Upper lobe of left lung (tissue), 6 donors: Measurements from ENCODE around the gene PRXL2B. TPM values are rescaled to one million over a fixed set of nuclear protein-coding genes. Genes with fewer than 3 reads are reported as not detected.
A peak's percentile ranks its signal among the peaks of the same experiment; 100 is the strongest.

Source experiments
- ATAC-seq, 2 donors: fragments of 200-7000 bp; cut with Tn5 transposase; one replicate each; pipeline ENCODE4 v1.9.1; 2022; ENCODE audit warnings: mild to moderate bottlenecking in 2 of 2, moderate library complexity in 2 of 2; ENCODE audit not compliant: low FRiP score in 2 of 2
- DNase-seq, 2 donors: peaks; one replicate each; pipeline ENCODE4 v3.0.0-alpha.2; 2019 to 2020
- H3K27ac ChIP-seq, 4 donors: fragments of 200-600 bp; sonication (generic); one replicate each; pipeline ENCODE4 v1.5.1; 2016 to 2019
- H3K27me3 ChIP-seq, 4 donors: fragments of 200-600 bp; sonication (generic); one replicate each; pipeline ENCODE4 v1.5.1; 2017 to 2019
- H3K36me3 ChIP-seq, 4 donors: fragments of 200-600 bp; sonication (generic); one replicate each; pipeline ENCODE4 v1.5.1; 2016 to 2019
- H3K4me1 ChIP-seq, 4 donors: fragments of 200-600 bp; sonication (generic); one replicate each; pipeline ENCODE4 v1.5.1; 2018 to 2019
- H3K4me3 ChIP-seq, 4 donors: fragments of 200-600 bp; sonication (generic); one replicate each; pipeline ENCODE4 v1.5.1; 2017 to 2019; ENCODE audit warnings: mild to moderate bottlenecking in 2 of 4, moderate library complexity in 1 of 4
- H3K9me3 ChIP-seq, 4 donors: fragments of 200-600 bp; sonication (generic); one replicate each; pipeline ENCODE4 v1.5.1; 2018 to 2019
- EP300 ChIP-seq, 4 donors: sonication (generic); formaldehyde crosslinking; IDR thresholded peaks; one replicate each; pipeline ENCODE4 v1.5.1; 2017; ENCODE audit warnings: antibody characterized with exemption in 4 of 4, control low read depth in 2 of 4
- POLR2A ChIP-seq, 4 donors: fragments of 450-650 bp; IDR thresholded peaks; one replicate each; pipeline ENCODE4 v1.5.1; 2016 to 2017; ENCODE audit warnings: antibody characterized with exemption in 4 of 4, mild to moderate bottlenecking in 2 of 4
- POLR2AphosphoS5 ChIP-seq, 2 donors: sonication (generic); formaldehyde crosslinking; IDR thresholded peaks; one replicate each; pipeline ENCODE4 v1.5.1; 2017; ENCODE audit warnings: antibody characterized with exemption in 2 of 2
- WGBS, 2 donors: methylation state at CpG; one replicate each; pipeline ENCODE4 v1.1.5; 2017 to 2018; 5-methylcytosine and 5-hydroxymethylcytosine counted together
- total RNA-seq, 6 donors: library from RNA; depleted of rRNA in 4 of 6; stranded (reverse); fragments of >200 nt in 4 of 6; gene quantifications; one replicate each; pipeline versions ENCODE4 v1.1.0 to v1.2.1, GENCODE V29; 2016 to 2021
- TF ChIP-seq, protein P1 (sequence below), 6 experiments: fragments of 450-650 bp in 4 of 6; fragments of 200-600 bp in 2 of 6; sonication (generic) in 2 of 6; IDR thresholded peaks; one replicate each; pipeline ENCODE4 v1.5.1; 2016 to 2019; ENCODE audit warnings: antibody characterized with exemption in 6 of 6
- donor health status: DM: no; HTN: no; CAD: no; lungs with moderate emphysema.
- donor health status: DM: no; HTN: yes; CAD: no; lungs with severe emphysema.

Gene PRXL2B
- total RNA-seq, 6 donors from 2014 or later: 10.5 to 34.2 (median 22.0) TPM

DNA sequence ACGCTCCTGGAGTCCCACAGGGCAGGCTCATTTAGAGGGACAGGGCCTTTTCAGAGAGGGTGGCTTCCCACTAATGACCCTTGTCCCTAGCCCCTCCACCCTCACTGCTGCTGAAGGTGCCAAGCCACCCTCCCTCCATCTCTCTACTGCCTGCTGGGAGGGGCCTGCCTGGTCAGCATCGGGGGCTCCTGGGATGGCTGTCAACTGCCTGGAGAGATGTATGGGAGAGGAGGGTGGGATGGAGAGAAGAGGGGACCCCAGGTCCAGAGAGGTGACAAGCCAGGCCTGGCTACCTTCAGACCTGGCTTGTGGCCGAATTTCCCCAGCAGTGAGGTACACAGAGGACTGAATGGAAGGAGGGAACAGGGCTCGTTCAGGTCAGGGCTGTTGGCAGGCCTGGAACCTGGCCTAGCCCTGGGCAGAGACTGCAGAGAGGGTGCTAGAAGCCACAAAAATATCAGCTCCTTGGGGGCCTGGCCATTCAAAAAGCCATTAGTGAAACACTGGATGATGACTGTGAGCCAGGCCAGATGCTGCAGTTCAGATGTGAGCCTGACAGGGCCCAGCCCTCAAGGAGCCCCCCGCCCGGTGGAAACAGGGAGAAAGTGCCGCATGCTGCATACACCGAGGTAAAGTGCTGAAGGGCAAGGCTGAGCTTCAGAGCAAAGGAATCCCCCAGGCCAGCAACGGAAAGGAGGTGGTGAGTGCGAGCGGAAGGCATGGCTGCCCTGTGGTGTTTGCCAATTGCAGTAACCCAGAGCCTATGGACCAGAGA is 26.2 kb downstream of the PRXL2B start:
- H3K36me3 ChIP-seq: no peaks in the 10 kb centered on the region
- DNase-seq (peak in 1 of 2 donors; percentile 23), ATAC-seq (no peak)
- TF ChIP-seq POLR2A (IDR thresholded peaks at IDR 0.05) (no peak), POLR2AphosphoS5 (IDR thresholded peaks at IDR 0.05) (no peak), EP300 (IDR thresholded peaks at IDR 0.05) (no peak)
- TF ChIP-seq, protein P1, sequence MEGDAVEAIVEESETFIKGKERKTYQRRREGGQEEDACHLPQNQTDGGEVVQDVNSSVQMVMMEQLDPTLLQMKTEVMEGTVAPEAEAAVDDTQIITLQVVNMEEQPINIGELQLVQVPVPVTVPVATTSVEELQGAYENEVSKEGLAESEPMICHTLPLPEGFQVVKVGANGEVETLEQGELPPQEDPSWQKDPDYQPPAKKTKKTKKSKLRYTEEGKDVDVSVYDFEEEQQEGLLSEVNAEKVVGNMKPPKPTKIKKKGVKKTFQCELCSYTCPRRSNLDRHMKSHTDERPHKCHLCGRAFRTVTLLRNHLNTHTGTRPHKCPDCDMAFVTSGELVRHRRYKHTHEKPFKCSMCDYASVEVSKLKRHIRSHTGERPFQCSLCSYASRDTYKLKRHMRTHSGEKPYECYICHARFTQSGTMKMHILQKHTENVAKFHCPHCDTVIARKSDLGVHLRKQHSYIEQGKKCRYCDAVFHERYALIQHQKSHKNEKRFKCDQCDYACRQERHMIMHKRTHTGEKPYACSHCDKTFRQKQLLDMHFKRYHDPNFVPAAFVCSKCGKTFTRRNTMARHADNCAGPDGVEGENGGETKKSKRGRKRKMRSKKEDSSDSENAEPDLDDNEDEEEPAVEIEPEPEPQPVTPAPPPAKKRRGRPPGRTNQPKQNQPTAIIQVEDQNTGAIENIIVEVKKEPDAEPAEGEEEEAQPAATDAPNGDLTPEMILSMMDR (IDR thresholded peaks at IDR 0.05): no peak
- H3K27me3 ChIP-seq: no peaks in the 10 kb centered on the region
- no peak overlapping the region for H3K4me3 ChIP-seq
- H3K9me3 ChIP-seq: peaks cover 0 to 9% (median 5%) of the 10 kb centered on the region in 4 donors
- 77 to 88% methylated on average over 11 of the region's 11 CpGs for WGBS, 2 donors
- no peak overlapping the region for H3K27ac ChIP-seq
- H3K4me1 ChIP-seq: peaks cover 0 to 11% (median 7%) of the 10 kb centered on the region in 4 donors

DNA sequence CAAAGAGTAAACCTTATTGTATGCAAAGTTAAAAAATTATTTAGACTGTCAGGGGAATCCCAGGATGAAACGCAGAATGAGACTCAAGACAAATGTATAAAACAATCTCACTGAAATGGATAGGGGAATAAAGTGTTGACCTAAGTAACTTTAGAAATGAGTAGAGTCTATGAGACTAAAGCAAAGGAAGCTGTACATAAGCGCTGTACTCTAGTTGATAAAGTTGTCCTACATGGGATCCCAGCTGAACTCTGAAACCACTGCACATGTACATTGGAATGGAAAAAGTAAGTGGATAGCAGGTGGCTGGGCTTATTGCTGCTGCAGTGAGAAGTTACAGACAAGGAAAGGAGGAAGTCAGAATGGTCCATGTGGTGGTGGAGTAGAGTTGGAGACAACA is 27.6 kb downstream of the PRXL2B start:
- H3K27ac ChIP-seq: no peak overlapping the region
- H3K4me1 ChIP-seq: peaks cover 0 to 10% (median 5%) of the 10 kb centered on the region in 4 donors
- TF ChIP-seq POLR2AphosphoS5 (IDR thresholded peaks at IDR 0.05) (no peak), POLR2A (IDR thresholded peaks at IDR 0.05) (no peak), EP300 (IDR thresholded peaks at IDR 0.05) (no peak)
- TF ChIP-seq, protein P1 (IDR thresholded peaks at IDR 0.05): no peak
- peaks cover 0 to 9% (median 5%) of the 10 kb centered on the region in 4 donors for H3K9me3 ChIP-seq
- no peaks in the 10 kb centered on the region for H3K27me3 ChIP-seq
- 89 to 98% methylated on average over 2 of the region's 2 CpGs for WGBS, 2 donors
- H3K4me3 ChIP-seq: no peak overlapping the region
- no peaks in the 10 kb centered on the region for H3K36me3 ChIP-seq
- DNase-seq (no peak), ATAC-seq (no peak)

DNA sequence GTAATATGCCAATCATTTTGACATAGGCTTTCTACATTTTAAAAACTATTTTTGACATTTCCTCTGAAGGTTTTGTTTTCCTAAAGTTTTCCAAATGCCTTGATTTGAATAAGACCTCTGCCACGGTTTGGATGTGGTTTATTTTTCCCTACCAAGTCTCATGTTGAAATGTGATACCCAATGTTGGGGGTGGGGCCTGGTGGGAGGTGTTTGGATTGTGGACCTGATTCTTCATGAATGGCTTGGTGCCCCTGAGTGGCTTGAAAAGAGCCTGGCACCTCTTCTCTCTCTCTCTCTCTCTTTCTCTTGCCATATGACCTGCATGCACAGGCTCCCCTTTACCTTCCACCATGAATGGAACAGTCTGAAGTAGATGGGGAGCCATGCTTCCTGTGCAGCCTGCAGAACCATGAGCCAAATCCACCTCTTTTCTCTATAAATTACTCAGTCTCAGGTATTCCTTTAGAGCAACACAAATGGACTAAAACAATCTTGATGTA is 31.4 kb downstream of the PRXL2B start:
- H3K9me3 ChIP-seq: peaks cover 0 to 9% (median 5%) of the 10 kb centered on the region in 4 donors
- no peak overlapping the region for H3K4me3 ChIP-seq
- no peaks in the 10 kb centered on the region for H3K36me3 ChIP-seq
- H3K27me3 ChIP-seq: no peaks in the 10 kb centered on the region
- H3K27ac ChIP-seq: no peak overlapping the region
- 4 to 6% methylated on average over 1 of the region's 1 CpG for WGBS, 2 donors
- TF ChIP-seq EP300 (IDR thresholded peaks at IDR 0.05) (no peak), POLR2AphosphoS5 (IDR thresholded peaks at IDR 0.05) (no peak), POLR2A (IDR thresholded peaks at IDR 0.05) (no peak)
- TF ChIP-seq, protein P1 (IDR thresholded peaks at IDR 0.05): no peak
- H3K4me1 ChIP-seq: no peaks in the 10 kb centered on the region
- ATAC-seq: no peak
- no peak for DNase-seq

DNA sequence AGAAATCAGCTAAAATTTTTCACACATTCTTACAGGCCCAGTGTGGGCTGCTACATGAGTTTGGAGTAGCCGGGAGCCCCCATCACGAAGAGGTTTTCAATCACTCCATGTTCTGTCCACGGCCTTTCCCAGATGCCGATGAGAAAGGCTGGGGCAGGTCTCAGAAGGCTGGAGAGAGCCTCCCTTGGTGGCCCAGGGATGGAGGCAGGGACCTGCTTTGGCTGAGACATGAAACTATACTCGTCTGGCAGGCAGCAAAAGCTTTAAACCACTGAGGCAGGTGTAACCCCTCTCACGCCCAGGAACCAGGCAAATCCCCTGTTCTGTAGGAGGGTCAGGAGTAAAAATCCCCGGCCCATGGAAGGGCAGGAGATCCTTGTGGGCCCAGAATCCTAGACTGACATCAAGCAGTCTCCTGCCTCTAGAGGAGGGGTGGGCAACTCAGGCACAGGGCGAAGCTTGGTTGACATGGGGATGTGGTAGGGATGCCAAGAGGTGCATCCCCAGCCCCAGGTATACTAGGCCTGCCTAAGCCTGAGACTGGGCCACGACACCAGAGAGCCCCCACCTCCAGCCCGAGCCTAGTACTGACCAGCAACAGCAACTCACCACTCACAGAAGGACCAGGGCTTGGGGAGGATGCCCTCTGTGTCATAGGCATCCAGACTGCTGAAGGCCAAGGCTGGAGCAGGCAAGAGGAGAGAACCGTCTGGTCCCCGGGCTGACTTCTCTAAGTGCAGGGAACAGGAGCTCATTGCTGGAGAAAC is 37.2 kb downstream of the PRXL2B start:
- ATAC-seq: peak in 1 of 2 donors; percentile 38
- H3K27ac ChIP-seq: no peak overlapping the region
- peaks cover 0 to 13% (median 10%) of the 10 kb centered on the region in 4 donors for H3K27me3 ChIP-seq
- peaks cover 2 to 8% (median 4%) of the 10 kb centered on the region in 4 donors for H3K4me1 ChIP-seq
- DNase-seq: no peak
- no peak for TF ChIP-seq POLR2A (IDR thresholded peaks at IDR 0.05)
- TF ChIP-seq EP300 (IDR thresholded peaks at IDR 0.05): no peak
- no peak for TF ChIP-seq POLR2AphosphoS5 (IDR thresholded peaks at IDR 0.05)
- TF ChIP-seq, protein P1 (IDR thresholded peaks at IDR 0.05): no peak
- no peaks in the 10 kb centered on the region for H3K9me3 ChIP-seq
- H3K36me3 ChIP-seq: no peaks in the 10 kb centered on the region
- H3K4me3 ChIP-seq: no peak overlapping the region
- WGBS, 2 donors: 77 to 83% methylated on average over 10 to 12 of the region's 12 CpGs
